Fibroblast of skin of right biceps (primary cell): ENCODE data around the gene LRMDA.
"Not testable (repeated sequence)": the region's sequence is repeated elsewhere in the genome, so short reads cannot be mapped to it uniquely, and the experiment has no call there.

Experiments used
- DNase-seq: peaks from one replicate; pipeline ENCODE4 v3.0.0-alpha.2; 2013

The LRMDA gene

GRCh38 chr10:75592791-75593643, 161.6 kb downstream of the LRMDA start:
- no peak for DNase-seq

GRCh38 chr10:75593692-75594556, 162.5 kb downstream of the LRMDA start:
- DNase-seq: no peak

GRCh38 chr10:75596930-75597620, 165.7 kb downstream of the LRMDA start:
- no peak for DNase-seq

GRCh38 chr10:75597773-75598440, 166.5 kb downstream of the LRMDA start:
- no peak for DNase-seq

- no peak for DNase-seq
Observed at GRCh38 chr10:75598998-75599397, 167.6 kb downstream of the LRMDA start.

GRCh38 chr10:75599875-75600648, 168.6 kb downstream of the LRMDA start:
- DNase-seq: no peak

- DNase-seq: no peak
Observed at GRCh38 chr10:75600833-75601232, 169.4 kb downstream of the LRMDA start.

- no peak for DNase-seq
Observed at GRCh38 chr10:75602341-75602740, 170.9 kb downstream of the LRMDA start.

GRCh38 chr10:75605096-75605495, 173.7 kb downstream of the LRMDA start:
- DNase-seq: no peak

- not testable (repeated sequence) for DNase-seq
Observed at GRCh38 chr10:75605795-75606194, 174.4 kb downstream of the LRMDA start.

GRCh38 chr10:75606203-75606779, 174.9 kb downstream of the LRMDA start:
- DNase-seq: no peak

GRCh38 chr10:75607576-75607975, 176.2 kb downstream of the LRMDA start:
- no peak for DNase-seq

- DNase-seq: no peak
Observed at GRCh38 chr10:75610183-75610582, 178.8 kb downstream of the LRMDA start.

- DNase-seq: no peak
Observed at GRCh38 chr10:75611172-75611992, 180.0 kb downstream of the LRMDA start.

GRCh38 chr10:75611993-75612372, 180.6 kb downstream of the LRMDA start:
- DNase-seq: no peak

GRCh38 chr10:75612904-75613684, 181.7 kb downstream of the LRMDA start:
- DNase-seq: peak; percentile 89

- DNase-seq: peak; percentile 92
Observed at GRCh38 chr10:75613685-75614504, 182.5 kb downstream of the LRMDA start.

- DNase-seq: no peak
Observed at GRCh38 chr10:75616076-75616475, 184.7 kb downstream of the LRMDA start.
